Measurements from ENCODE around the gene SELENOW. TPM values are rescaled to one million over a fixed set of nuclear protein-coding genes. Genes with fewer than 3 reads are reported as not detected.
"Not testable (repeated sequence)": the region's sequence is repeated elsewhere in the genome, so short reads cannot be mapped to it uniquely, and the experiment has no call there.

The SELENOW gene
- total RNA-seq, 1 donor from 2014 or later, result 450 TPM

DNA sequence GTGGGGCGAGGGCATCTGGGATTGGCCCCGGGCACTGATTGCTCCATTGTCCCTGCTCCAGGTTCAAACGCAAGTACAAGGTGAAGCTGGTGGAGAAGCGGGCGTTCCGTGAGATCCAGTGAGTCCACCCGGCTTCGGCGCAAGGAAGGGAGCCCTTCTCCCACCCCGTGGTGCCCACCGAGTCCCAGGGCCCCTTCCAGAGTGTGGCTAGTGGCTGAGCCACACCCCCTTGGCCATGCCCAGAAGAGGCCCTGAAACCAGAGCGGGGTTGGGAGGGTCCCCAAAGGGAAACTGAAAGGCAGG lies 21.9 kb upstream of the SELENOW start:
- H3K36me3 ChIP-seq (ENCODE audit: control insufficient read depth in 3 of 3, insufficient read depth in 3 of 3, low read length in 3 of 3), result peaks cover 58 to 70% (median 64%) of the 10 kb centered on the region in 3 donors
- H3K27me3 ChIP-seq (ENCODE audit: control insufficient read depth in 3 of 3, insufficient read depth in 3 of 3, low read length in 3 of 3), result no peaks in the 10 kb centered on the region
- H3K9ac ChIP-seq (ENCODE audit: low read depth in 1 of 3, low read length in 3 of 3), result no peak overlapping the region
- no peak overlapping the region for H3K4me3 ChIP-seq (ENCODE audit: low read length in 3 of 3)
- no peaks in the 10 kb centered on the region for H3K4me1 ChIP-seq (ENCODE audit: control insufficient read depth in 3 of 3, insufficient read depth in 3 of 3, low read length in 3 of 3)
- no peaks in the 10 kb centered on the region for H3K9me3 ChIP-seq (ENCODE audit: control insufficient read depth in 3 of 3, low read length in 3 of 3)
- H3K27ac ChIP-seq (ENCODE audit: low read depth, low read length), result no peak overlapping the region

GRCh38 chr19:47756953-47757608 lies 21.4 kb upstream of the SELENOW start:
- H3K9ac ChIP-seq (ENCODE audit: low read depth in 1 of 3, low read length in 3 of 3), result no peak overlapping the region
- H3K27ac ChIP-seq (ENCODE audit: low read depth, low read length), result no peak overlapping the region
- H3K36me3 ChIP-seq (ENCODE audit: control insufficient read depth in 3 of 3, insufficient read depth in 3 of 3, low read length in 3 of 3), result peaks cover 56 to 65% (median 62%) of the 10 kb centered on the region in 3 donors
- H3K4me3 ChIP-seq (ENCODE audit: low read length in 3 of 3), result no peak overlapping the region
- no peaks in the 10 kb centered on the region for H3K9me3 ChIP-seq (ENCODE audit: control insufficient read depth in 3 of 3, low read length in 3 of 3)
- H3K4me1 ChIP-seq (ENCODE audit: control insufficient read depth in 3 of 3, insufficient read depth in 3 of 3, low read length in 3 of 3), result no peaks in the 10 kb centered on the region
- no peaks in the 10 kb centered on the region for H3K27me3 ChIP-seq (ENCODE audit: control insufficient read depth in 3 of 3, insufficient read depth in 3 of 3, low read length in 3 of 3)

- H3K4me1 ChIP-seq (ENCODE audit: control insufficient read depth in 3 of 3, insufficient read depth in 3 of 3, low read length in 3 of 3), result peaks cover 0 to 2% (median 0%) of the 10 kb centered on the region in 3 donors
- no peaks in the 10 kb centered on the region for H3K27me3 ChIP-seq (ENCODE audit: control insufficient read depth in 3 of 3, insufficient read depth in 3 of 3, low read length in 3 of 3)
- H3K9me3 ChIP-seq (ENCODE audit: control insufficient read depth in 3 of 3, low read length in 3 of 3), result no peaks in the 10 kb centered on the region
- H3K4me3 ChIP-seq (ENCODE audit: low read length in 3 of 3), result no peak overlapping the region
- H3K27ac ChIP-seq (ENCODE audit: low read depth, low read length), result no peak overlapping the region
- H3K9ac ChIP-seq (ENCODE audit: low read depth in 1 of 3, low read length in 3 of 3), result no peak overlapping the region
- peaks cover 48 to 58% (median 55%) of the 10 kb centered on the region in 3 donors for H3K36me3 ChIP-seq (ENCODE audit: control insufficient read depth in 3 of 3, insufficient read depth in 3 of 3, low read length in 3 of 3)
These were observed 20.7 kb upstream of the SELENOW start for GRCh38 chr19:47757617-47758442.

- Histone ChIP-seq H3K9me3 (ENCODE audit: control insufficient read depth in 3 of 3, low read length in 3 of 3) (no peaks in the 10 kb centered on the region), H3K36me3 (ENCODE audit: control insufficient read depth in 3 of 3, insufficient read depth in 3 of 3, low read length in 3 of 3) (peaks cover 42 to 52% (median 50%) of the 10 kb centered on the region in 3 donors), H3K4me1 (ENCODE audit: control insufficient read depth in 3 of 3, insufficient read depth in 3 of 3, low read length in 3 of 3) (peaks cover 0 to 2% (median 0%) of the 10 kb centered on the region in 3 donors)
These were observed 20.1 kb upstream of the SELENOW start for GRCh38 chr19:47758443-47758804.

DNA sequence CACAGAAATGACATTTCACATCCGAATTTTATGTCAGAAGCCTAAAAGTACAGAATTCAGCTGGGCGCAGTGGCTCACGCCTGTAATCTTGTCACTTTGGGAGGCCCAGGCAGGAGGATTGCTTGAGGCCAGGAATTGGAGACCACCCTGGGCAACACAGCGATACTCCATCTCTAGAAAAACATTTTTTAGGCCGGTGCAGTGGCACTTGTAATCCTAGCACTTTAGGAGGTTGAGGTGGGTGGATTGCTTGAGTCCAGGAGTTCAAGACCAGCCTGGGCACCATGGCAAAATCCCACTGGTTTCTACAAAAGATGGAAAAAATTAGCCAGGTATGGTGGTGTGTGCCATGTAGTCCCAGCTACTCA lies 17.9 kb upstream of the SELENOW start:
- Histone ChIP-seq H3K36me3 (ENCODE audit: control insufficient read depth in 3 of 3, insufficient read depth in 3 of 3, low read length in 3 of 3) (peaks cover 28 to 38% (median 33%) of the 10 kb centered on the region in 3 donors), H3K9ac (ENCODE audit: low read depth in 1 of 3, low read length in 3 of 3) (no peak overlapping the region), H3K9me3 (ENCODE audit: control insufficient read depth in 3 of 3, low read length in 3 of 3) (no peaks in the 10 kb centered on the region), H3K27ac (ENCODE audit: low read depth, low read length) (no peak overlapping the region), H3K27me3 (ENCODE audit: control insufficient read depth in 3 of 3, insufficient read depth in 3 of 3, low read length in 3 of 3) (no peaks in the 10 kb centered on the region), H3K4me1 (ENCODE audit: control insufficient read depth in 3 of 3, insufficient read depth in 3 of 3, low read length in 3 of 3) (peaks cover 0 to 2% (median under 1%) of the 10 kb centered on the region in 3 donors), H3K4me3 (ENCODE audit: low read length in 3 of 3) (no peak overlapping the region)

More at GRCh38 chr19:47758443-47758804, 20.1 kb upstream of the SELENOW start:
- Histone ChIP-seq H3K9ac (ENCODE audit: low read depth in 1 of 3, low read length in 3 of 3) (no peak overlapping the region), H3K4me3 (ENCODE audit: low read length in 3 of 3) (no peak overlapping the region), H3K27me3 (ENCODE audit: control insufficient read depth in 3 of 3, insufficient read depth in 3 of 3, low read length in 3 of 3) (no peaks in the 10 kb centered on the region), H3K27ac (ENCODE audit: low read depth, low read length) (no peak overlapping the region)

DNA sequence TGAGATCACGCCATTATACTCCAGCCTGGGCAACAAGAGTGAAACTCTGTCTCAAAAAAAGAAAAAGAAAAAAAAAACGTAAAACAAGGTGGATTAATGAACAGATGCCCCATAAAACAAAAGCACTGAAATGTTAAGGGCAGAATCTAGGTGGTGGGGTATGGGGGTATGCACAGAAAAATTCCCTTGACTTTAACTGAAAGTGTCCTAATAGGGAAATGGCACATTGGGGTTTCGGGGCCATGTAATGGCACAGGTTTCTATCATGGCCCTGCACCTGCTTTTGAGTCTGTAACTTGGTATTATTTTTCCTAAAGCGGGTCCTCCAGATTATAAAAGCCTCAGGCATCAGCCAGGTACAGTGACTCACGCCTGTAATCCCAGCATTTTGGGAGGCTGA lies 16.9 kb upstream of the SELENOW start:
- no peaks in the 10 kb centered on the region for H3K27me3 ChIP-seq (ENCODE audit: control insufficient read depth in 3 of 3, insufficient read depth in 3 of 3, low read length in 3 of 3)
- peaks cover 19 to 29% (median 24%) of the 10 kb centered on the region in 3 donors for H3K36me3 ChIP-seq (ENCODE audit: control insufficient read depth in 3 of 3, insufficient read depth in 3 of 3, low read length in 3 of 3)
- no peak overlapping the region for H3K4me3 ChIP-seq (ENCODE audit: low read length in 3 of 3)
- no peaks in the 10 kb centered on the region for H3K9me3 ChIP-seq (ENCODE audit: control insufficient read depth in 3 of 3, low read length in 3 of 3)
- H3K4me1 ChIP-seq (ENCODE audit: control insufficient read depth in 3 of 3, insufficient read depth in 3 of 3, low read length in 3 of 3), result peaks cover 5 to 9% (median 9%) of the 10 kb centered on the region in 3 donors
- no peak overlapping the region for H3K27ac ChIP-seq (ENCODE audit: low read depth, low read length)
- H3K9ac ChIP-seq (ENCODE audit: low read depth in 1 of 3, low read length in 3 of 3), result no peak overlapping the region

DNA sequence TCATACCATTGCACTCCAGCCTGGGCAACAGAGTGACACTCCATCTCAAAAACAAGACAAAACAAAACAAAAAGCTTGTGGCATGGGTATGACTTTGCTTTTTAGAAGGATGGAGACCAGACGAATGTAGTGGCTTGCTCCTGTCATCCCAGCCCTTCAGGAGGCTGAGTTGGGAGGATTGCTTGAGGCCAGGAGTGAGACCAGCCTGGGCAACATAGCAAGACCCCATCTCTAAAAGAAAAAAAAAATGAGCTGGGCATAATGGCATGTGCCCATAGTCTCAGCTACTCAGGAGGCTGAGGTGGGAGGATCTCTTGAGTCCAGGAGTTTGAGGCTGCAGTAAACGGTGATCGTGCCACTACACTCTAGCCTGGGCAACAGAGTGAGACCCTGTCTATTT lies 16.4 kb upstream of the SELENOW start:
- Histone ChIP-seq H3K4me1 (ENCODE audit: control insufficient read depth in 3 of 3, insufficient read depth in 3 of 3, low read length in 3 of 3) (peaks cover 5 to 11% (median 9%) of the 10 kb centered on the region in 3 donors), H3K27me3 (ENCODE audit: control insufficient read depth in 3 of 3, insufficient read depth in 3 of 3, low read length in 3 of 3) (no peaks in the 10 kb centered on the region), H3K9ac (ENCODE audit: low read depth in 1 of 3, low read length in 3 of 3) (no peak overlapping the region), H3K36me3 (ENCODE audit: control insufficient read depth in 3 of 3, insufficient read depth in 3 of 3, low read length in 3 of 3) (peaks cover 13 to 23% (median 18%) of the 10 kb centered on the region in 3 donors), H3K4me3 (ENCODE audit: low read length in 3 of 3) (no peak overlapping the region), H3K27ac (ENCODE audit: low read depth, low read length) (no peak overlapping the region), H3K9me3 (ENCODE audit: control insufficient read depth in 3 of 3, low read length in 3 of 3) (no peaks in the 10 kb centered on the region)

GRCh38 chr19:47762615-47763308 lies 15.7 kb upstream of the SELENOW start:
- Histone ChIP-seq H3K36me3 (ENCODE audit: control insufficient read depth in 3 of 3, insufficient read depth in 3 of 3, low read length in 3 of 3) (peaks cover 8 to 17% (median 12%) of the 10 kb centered on the region in 3 donors), H3K4me1 (ENCODE audit: control insufficient read depth in 3 of 3, insufficient read depth in 3 of 3, low read length in 3 of 3) (peaks cover 5 to 11% (median 9%) of the 10 kb centered on the region in 3 donors), H3K27me3 (ENCODE audit: control insufficient read depth in 3 of 3, insufficient read depth in 3 of 3, low read length in 3 of 3) (no peaks in the 10 kb centered on the region), H3K27ac (ENCODE audit: low read depth, low read length) (no peak overlapping the region), H3K4me3 (ENCODE audit: low read length in 3 of 3) (no peak overlapping the region), H3K9ac (ENCODE audit: low read depth in 1 of 3, low read length in 3 of 3) (no peak overlapping the region), H3K9me3 (ENCODE audit: control insufficient read depth in 3 of 3, low read length in 3 of 3) (no peaks in the 10 kb centered on the region)

DNA sequence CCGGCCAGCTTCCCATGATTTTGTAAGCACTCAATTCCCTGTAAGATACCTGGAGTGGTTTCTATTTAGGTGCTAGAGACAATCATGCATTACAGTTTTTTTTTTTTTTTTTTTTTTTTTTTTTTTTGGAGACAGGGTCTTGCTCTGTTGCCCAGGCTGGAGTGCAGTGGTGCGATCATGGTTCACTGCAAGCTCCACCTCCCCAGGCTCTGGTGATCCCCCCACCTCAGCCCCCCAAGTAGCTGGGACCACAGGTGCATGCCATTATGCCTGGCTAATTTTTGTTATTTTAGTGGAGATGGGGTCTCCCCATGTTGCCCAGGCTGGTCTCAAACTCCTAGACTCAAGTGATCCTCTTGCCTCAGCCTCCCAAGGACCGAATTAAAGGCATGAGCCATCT lies 13.8 kb upstream of the SELENOW start:
- H3K9me3 ChIP-seq (ENCODE audit: control insufficient read depth in 3 of 3, low read length in 3 of 3); H3K27me3 ChIP-seq (ENCODE audit: control insufficient read depth in 3 of 3, insufficient read depth in 3 of 3, low read length in 3 of 3); H3K9ac ChIP-seq (ENCODE audit: low read depth in 1 of 3, low read length in 3 of 3); H3K27ac ChIP-seq (ENCODE audit: low read depth, low read length); H3K36me3 ChIP-seq (ENCODE audit: control insufficient read depth in 3 of 3, insufficient read depth in 3 of 3, low read length in 3 of 3); H3K4me3 ChIP-seq (ENCODE audit: low read length in 3 of 3): not testable (repeated sequence)
- peaks cover 5 to 11% (median 9%) of the 10 kb centered on the region in 3 donors for H3K4me1 ChIP-seq (ENCODE audit: control insufficient read depth in 3 of 3, insufficient read depth in 3 of 3, low read length in 3 of 3)

Measured in skeletal muscle tissue (tissue), 4 donors.